GM18520 (cell line): ENCODE results near the gene ZKSCAN7.
"Not testable (repeated sequence)": the region's sequence is repeated elsewhere in the genome, so short reads cannot be mapped to it uniquely, and the experiment has no call there.

Experiments used
- ATAC-seq: cut with Tn5 transposase; IDR thresholded peaks from one replicate; pipeline ENCODE4 v1.9.1; 2021; ENCODE audit not compliant: unreplicated experiment

ZKSCAN7 gene

GRCh38 chr3:44576613-44577012 lies 21.6 kb downstream of the ZKSCAN7 start:
- ATAC-seq: no peak

DNA sequence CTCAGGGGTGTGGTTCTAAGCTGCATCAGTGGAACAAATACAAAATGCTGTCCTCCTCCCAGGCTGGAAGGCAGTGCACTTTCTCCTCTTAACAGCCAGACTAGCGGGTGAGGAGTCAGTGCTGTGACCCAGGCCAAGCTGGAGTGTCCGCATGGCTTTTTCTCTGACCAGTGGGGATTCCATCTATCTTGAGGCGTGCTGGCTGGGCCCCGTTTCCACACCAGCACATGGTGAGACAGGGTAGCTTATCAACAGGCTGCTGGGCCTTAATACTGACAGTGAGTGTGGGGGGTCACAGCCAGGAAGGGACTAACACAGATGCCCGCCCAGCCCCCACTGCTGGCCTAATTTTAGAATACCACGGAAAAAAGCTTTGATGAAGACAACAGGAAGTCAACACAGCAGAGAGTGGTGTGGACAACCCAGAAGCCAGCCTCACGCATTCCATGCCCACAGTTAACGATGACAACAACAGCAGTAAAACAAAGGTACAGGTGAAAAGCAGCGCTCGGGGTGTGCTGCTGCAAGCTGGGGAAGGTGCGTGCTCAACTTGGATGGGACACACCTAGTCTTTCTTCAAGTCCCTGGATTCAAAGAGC lies 22.5 kb downstream of the ZKSCAN7 start:
- not testable (repeated sequence) for ATAC-seq

DNA sequence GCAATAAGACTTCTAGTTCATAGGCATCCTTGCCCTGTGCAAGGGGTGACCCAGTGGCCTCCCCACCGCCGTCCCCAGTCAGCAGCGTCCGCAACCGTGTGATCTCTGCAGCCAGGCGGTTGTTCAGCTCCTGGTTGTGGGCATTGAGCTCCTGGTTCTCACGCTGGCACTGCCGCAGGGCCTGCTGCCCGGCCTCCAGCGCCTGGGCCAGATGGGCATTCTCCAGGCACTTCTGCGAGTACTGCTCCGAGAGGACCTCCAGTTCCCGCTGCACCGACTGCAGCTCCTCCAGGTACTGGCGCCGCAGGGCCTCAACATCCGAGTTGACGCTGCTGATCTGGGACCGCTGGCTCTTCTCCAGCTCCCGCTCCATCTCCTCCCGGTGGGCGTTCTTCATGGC lies 23.3 kb downstream of the ZKSCAN7 start:
- not testable (repeated sequence) for ATAC-seq

DNA sequence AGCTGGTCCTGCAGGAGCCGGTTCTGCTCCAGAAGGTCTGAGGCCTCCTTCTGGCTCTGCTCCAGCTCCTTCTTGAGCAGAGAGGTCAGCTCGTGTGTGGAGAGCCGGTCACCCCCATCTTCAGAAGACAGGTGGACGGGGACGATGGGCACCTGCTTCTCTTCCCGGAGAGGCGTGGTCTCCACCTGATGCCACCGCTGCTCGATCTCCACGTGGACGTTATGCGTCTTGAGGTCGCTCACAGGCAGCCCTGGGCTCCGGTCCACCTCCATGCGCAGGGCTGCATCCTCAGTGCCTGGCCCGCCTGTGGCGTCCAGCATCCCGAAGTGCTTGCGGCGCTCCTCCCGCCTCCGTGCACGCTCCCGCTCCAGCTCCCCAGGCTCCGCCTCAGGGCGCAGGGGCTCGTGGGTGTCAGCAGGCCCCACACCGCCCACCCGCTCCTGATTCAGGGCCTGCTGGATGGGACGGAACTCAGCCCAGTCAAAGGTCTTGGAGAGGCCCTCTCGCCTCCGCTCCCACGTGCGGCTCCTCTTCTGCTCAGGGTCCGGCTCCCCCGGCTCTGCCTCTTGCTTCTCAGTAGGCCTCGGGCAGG lies 24.0 kb downstream of the ZKSCAN7 start:
- not testable (repeated sequence) for ATAC-seq

DNA sequence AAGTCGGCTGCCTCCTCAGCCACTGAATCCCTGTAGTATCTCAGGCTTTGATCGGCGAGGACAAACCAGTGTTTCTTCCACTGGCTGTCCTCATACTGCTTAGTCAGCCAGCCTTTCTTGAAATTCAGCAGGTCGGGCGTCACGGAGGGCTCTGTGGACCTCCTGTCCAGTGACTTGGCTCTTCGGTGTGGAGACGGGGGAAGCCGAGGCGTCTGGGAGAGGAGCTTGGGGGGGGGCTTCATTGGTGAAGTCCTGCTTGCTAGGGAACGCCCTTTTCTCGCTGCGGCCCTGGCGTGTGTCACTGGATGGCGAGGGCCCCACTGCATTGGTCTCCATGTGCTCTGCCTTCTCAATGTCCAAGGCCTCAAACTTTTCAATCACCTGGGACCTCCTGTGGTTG lies 24.8 kb downstream of the ZKSCAN7 start:
- not testable (repeated sequence) for ATAC-seq

DNA sequence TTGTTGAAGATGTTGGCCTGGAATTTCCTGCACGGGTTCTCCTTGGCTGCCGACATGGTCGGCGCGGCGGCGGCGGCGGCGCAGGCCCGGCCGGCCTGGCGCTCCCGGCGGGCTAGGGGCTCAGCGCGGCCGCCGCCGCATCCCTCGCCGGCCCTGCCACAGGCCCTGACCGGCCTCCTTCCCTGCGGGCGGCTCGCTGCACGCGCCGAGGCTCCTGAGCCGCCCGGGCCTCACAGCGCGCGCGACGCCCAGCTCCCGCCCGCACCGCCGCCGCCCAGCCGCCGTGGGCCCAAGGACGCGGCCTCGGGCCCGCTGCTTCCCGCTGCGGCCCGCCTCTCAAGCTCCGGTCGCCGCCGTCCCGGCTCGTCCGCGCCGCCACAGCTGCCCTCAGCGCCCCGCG lies 26.0 kb downstream of the ZKSCAN7 start:
- not testable (repeated sequence) for ATAC-seq

- no peak for ATAC-seq
Observed at GRCh38 chr3:44584646-44585501, 29.9 kb downstream of the ZKSCAN7 start, which contains the start of gene ZNF660. ZNF660 (plus strand) TSS chr3:44584964; CDS start chr3:44594194, 9,230 bp downstream.

DNA sequence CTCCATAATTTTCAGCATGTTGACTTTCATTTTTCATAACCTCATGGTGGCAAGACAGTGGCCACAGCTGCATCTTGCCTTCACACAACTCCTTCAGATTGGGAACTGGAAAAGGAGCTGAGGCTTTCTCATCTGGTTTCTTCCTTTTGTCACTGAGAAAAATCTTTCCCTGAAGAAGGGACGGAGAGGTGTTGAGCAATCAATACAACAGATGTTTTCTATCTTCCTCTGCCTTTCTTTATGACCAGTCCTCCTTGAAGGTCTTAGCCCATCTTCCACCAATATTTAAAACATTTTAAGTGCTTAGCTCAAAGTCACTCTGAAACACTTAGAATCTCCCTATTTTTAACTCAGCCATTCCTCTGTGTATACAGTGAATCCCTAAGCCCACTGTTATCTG lies 41.6 kb downstream of the ZKSCAN7 start:
- ATAC-seq: no peak

- ATAC-seq: no peak
Observed at GRCh38 chr3:44601749-44602148, 46.8 kb downstream of the ZKSCAN7 start.

- no peak for ATAC-seq
Observed at GRCh38 chr3:44612678-44613077, 57.7 kb downstream of the ZKSCAN7 start.
